Activated CD4-positive, CD25-positive, alpha-beta regulatory T cell treated with anti-CD3 and anti-CD28 coated beads, Interleukin-2, amount 50 U/mL, for 72 hours (primary cell): ENCODE results near the gene LDAH.

Experiments used
- DNase-seq: peaks from one replicate; pipeline ENCODE4 v3.0.0; 2021

LDAH gene

GRCh38 chr2:20677301-20678085, 145.4 kb downstream of the LDAH start:
- DNase-seq = no peak

DNA sequence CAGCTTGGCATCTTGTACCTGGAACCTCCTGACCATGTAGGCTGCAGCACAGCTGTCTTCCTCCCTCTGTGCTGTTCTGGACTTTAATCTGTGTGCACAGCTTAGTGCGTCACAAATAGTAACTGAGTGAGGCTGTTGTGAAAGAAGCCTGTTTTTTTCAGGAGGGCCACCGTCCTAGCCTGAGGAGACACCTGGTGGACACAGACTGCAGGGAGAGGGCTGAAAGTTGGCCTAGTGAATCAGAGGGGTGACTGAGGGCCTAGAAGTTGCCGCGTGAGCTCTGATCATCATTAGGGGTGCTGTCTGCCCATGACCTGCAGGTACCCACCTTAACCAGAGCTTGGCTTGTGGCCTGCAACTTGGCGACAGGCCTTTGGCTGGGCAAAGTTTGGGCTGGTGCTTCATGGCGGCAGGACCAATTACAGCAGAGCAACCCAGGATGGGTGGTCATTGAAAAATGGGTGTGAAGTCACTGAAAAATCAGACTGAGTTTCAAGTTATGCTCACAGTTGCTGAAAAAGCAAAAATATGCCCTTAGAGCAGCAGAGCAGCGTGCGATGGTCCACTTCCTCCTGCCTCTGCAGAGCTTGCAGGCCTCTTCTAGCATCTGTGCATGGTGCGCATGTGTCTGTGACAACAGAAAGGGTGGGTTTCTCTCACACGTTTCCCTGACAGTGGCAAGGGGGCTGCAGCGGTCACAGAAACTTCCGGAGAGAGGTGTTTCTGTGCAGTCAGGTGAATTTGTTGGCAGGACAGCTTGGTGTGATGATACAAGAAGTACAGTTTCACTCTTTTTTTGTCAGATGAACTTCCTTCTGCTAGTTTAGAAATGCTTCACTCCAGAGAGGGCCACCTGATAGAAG, 146.3 kb downstream of the LDAH start:
- DNase-seq = no peak

DNA sequence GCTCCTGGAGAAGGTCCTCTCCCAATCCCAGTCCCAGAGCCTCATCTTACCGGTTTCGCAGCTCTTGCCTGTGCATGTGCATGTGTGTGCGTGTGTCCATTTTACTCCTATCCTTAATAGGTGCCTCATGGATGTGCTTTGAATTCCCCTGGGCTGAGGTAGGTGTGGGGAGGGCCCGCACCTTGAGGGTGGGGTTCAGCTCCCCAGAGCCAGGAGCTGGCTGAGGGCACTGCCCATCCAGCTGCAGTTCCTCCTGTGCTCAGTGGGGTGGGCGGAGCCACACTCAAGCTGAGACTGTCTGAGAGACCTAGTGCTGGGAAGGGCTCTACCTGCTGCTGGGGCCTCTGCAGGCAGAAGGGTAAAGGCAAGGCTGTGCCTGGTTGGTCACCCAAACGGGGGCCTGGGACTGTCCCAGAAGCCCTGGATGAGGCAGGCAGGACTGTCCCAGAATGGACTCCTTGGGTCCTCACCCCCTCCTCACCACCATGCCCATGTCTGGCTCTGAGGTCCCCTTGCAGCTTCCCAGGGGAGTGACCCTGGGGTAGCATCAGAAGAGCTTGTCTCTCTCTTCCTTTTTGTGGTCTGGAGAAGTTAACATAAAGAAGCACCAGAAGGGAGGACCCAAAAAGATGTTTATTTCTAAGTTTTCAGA, 147.1 kb downstream of the LDAH start:
- DNase-seq = no peak

- no peak for DNase-seq
Measured at GRCh38 chr2:20674974-20675679, 147.8 kb downstream of the LDAH start.

DNA sequence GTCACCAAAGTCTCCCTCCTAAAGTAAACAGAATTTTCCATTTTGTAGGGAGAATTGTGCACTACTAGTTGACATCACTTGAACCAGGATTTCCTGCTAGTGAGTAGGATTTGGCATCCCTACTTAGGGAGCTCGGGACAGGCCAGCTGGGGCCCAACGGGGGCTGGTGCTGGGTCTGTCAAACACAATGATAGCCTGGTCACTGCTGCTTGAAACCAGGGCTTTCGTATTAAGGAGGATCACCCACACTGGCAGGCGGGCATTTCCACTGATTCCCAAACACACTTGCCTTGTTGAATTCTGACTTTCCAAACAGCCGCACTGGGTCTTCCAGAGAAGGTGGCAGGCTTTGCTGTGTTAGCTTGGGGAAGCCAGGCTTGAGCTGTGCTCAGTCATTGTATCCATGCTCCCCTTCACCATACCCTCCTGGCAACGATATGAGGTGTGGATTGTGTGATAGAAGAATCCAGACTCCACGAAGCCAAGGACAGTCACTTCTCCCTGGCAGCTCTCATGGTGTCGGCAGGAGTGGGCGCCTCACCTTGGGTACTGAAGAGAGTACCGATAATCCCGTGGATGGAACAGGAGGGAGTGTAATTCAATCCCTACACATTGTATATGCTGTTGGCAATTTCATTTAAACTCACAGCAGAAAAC, 148.5 kb downstream of the LDAH start:
- no peak for DNase-seq

GRCh38 chr2:20673686-20674308, 149.1 kb downstream of the LDAH start:
- no peak for DNase-seq

- DNase-seq = no peak
Measured at GRCh38 chr2:20672201-20672951, 150.5 kb downstream of the LDAH start.

- no peak for DNase-seq
Measured at GRCh38 chr2:20671736-20672080, 151.2 kb downstream of the LDAH start.

- DNase-seq = no peak
Measured at GRCh38 chr2:20671036-20671735, 151.7 kb downstream of the LDAH start.

- DNase-seq = no peak
Measured at GRCh38 chr2:20670315-20671035, 152.4 kb downstream of the LDAH start.

DNA sequence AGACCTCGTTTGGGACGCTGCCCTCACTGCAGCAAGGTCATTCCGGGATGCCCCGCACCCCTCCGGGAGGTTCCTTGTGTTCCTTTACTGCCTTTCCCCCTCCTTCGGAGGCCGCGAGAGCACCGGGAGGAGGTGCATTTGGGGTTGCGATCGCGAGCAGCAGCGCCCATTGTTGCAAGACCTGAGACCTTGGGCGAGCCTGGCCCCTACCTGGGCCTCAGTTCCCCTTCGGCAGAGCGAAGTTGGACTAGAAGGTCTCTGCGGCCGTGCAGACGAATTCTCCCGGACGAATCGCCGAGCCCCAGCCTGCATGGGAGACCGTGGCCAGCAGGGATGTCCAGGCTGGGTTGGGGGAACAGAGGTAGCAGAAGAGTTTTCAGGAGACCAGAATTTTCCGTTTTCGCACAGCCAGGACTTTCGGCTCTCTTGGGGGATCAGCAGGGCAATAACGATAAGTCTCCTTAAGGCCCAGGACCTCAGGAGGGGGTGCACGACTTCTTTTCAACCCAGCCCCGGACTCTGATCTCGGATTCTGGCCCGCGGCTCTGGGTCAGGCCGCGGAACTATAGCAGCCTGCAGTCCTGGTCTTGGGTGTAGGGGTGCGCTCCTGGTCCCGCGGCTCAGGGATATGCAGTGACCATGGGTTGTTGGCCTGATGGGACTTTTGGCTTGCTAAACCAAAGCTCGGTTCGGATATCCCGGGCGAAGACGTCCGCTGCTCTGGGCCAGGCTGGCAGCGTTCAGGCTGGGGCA, 153.2 kb downstream of the LDAH start:
- DNase-seq = no peak

DNA sequence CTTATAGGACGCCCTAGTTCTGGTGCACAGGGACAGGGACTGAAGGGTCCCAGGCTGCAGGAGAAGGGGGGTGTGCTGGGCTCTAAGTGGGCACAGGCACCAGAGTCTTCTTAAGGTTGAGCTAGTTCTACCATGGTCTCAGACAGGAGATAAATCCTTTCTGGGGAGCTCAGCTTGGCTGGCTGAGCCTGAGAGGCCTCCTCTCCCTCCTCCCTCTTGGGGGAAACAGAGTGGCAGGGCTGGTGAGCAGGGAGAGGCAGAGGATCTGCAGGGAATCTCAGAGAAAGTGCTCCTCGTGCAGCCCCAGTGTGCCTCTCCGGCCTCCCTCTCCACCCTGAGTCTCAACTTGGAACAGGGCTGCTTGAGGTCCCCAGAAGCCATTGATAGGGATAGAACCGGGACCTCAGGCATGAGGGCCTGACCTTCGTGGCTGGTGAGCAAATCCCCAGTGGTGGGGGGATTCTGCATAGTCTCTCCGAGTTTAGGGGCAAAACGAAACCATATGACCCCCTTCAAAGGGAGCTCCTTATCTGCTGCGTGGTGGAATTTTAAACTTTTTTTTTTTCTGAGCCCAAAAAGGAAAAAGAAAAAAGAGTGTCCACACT, 153.9 kb downstream of the LDAH start:
- no peak for DNase-seq

GRCh38 chr2:20668451-20668850, 154.4 kb downstream of the LDAH start:
- DNase-seq = no peak

DNA sequence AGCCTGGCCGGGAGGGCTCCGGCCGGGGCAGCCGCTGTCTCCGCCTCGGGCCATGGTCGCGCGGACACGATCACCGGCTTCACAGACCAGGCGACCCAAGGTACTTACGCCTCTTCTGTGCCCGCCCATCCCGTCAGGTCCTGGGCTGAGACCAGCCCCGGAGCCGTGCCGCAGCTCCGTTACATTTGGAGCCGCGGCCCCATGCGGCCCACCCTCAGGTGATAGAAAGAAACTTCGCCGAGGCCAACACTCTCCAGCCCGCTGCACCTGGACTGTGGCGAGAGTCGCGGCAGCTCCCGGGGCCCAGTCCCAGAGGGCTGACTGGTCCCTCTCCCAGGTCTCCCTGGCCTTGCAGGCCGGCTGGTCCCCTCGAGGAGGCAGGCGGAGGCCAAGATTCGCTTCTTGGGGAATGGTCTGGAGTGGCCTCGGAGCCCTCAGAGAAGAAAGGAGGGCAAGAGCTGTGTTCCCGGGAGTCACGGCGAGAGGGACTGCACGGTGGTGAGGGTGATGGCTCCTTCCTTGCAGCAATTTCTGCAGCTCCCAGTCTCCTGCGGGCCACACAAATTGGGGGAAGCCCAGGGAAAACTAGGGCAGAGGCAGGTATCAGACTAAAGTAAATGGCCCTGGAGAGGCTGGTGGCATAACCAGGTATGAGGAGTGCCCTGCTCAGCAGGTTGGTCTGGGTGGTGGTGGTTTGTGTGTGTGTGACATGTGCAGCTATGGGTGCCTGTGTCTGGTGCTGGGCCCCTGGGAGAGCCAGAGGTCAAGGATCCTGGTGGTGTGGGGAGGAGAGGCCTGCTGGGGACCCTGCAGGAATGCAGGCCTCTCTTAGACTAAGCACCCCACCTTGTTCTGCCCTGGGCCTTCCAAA, 155.1 kb downstream of the LDAH start:
- no peak for DNase-seq

DNA sequence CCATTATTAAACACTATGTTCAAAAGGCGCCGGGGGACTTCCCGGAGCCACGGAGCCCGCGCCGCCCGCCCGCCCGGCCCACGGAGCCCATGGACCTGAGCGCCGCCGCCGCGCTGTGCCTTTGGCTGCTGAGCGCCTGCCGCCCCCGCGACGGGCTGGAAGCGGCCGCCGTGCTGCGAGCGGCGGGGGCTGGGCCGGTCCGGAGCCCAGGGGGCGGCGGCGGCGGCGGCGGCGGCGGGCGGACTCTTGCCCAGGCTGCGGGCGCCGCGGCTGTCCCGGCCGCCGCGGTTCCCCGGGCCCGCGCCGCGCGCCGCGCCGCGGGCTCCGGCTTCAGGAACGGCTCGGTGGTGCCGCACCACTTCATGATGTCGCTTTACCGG, 155.8 kb downstream of the LDAH start:
- DNase-seq = no peak

DNA sequence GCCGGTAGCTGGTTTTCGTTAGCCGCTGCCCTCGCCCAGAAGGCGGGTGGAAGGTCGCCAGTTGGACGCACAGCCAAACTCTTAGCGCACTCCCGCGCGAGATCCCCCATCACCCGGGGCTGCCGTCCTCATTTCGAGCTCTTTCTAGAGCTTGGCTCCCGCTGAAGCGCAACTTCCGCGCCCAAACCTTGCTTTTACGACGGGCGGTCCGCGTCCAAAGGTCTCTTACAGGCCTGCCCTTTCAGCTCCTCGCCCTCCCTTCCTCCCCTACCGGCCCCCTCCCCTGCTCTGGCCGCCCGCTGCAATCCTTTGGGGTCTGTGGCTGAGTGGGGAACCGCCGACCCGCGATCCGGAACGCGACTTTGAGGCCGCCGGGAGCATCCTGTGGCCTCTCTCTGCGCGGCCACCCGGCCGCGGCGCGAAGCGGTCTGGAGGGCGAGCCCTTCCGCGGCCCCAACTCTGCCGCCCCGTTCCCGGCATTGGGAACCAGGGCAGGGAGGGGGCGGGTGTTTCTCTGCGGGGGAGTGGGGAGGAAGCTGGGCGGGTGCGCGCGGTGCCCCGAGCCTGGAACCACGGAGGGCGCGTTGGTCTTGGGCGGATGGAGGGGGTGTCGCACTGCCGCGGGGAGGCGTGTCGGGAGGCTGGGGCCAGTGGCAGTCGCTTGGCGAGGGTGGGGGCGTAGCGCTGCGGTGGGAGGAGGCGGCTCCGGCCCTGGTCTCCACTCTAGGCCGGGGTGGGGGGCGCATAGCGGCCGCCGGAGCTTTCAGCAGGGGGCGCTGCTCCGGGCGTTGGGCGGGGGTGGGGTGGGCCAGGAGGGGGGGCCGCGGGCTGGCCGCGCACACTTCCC, 156.4 kb downstream of the LDAH start, which contains the start of gene GDF7:
GDF7 (plus strand) TSS at position 841 of the 847 bp plus-strand sequence. CDS start 96 bp downstream, outside the sequence.
- DNase-seq = no peak

DNA sequence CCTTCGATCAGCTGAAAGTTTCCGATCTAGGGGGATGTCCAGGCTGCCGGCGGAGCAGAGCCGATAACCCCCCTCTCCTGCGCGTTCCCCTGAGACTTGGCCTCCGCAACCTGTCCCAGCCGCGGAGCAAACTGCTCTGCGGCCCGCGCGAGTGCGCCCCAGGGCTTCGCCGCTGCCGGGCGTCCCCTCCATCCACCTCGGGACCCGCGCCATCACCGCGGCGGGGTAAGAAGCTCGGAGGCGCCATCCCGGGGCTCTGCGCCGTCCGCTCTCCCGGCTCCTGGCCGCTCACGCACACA, 156.9 kb downstream of the LDAH start:
- no peak for DNase-seq
